DND-41 (cell line): Measurements from ENCODE around the gene DIPK1C.

ENCODE experiments used
- ATAC-seq: fragments of 200-7000 bp; cut with Tn5 transposase; 3 replicates; pipeline ENCODE4 v1.9.1; 2021; ENCODE audit warnings: low read depth; ENCODE audit not compliant: insufficient read depth
- DNase-seq: peaks from one replicate; pipeline ENCODE4 v3.0.0-alpha.2; 2020
- H2AFZ ChIP-seq: 2 replicates; pipeline ENCODE4 v1.6.0; 2012; ENCODE audit warnings: low read depth, low read length
- H3K27ac ChIP-seq: 2 replicates; pipeline ENCODE4 v1.5.1; 2012; ENCODE audit warnings: low read length, inconsistent platforms
- H3K27me3 ChIP-seq: fragments of 200-600 bp; sonication (generic); 2 replicates; pipeline ENCODE4 v1.6.0; 2012; ENCODE audit warnings: low read length, mild to moderate bottlenecking, inconsistent platforms; ENCODE audit not compliant: insufficient read depth, poor library complexity
- H3K36me3 ChIP-seq: 2 replicates; pipeline ENCODE4 v1.5.1; 2012; ENCODE audit warnings: low read length, inconsistent platforms; ENCODE audit not compliant: insufficient read depth
- H3K4me1 ChIP-seq: 2 replicates; pipeline ENCODE4 v1.5.1; 2012; ENCODE audit warnings: mild to moderate bottlenecking, low read length; ENCODE audit not compliant: insufficient read depth
- H3K4me2 ChIP-seq: 2 replicates; pipeline ENCODE4 v1.6.0; 2012; ENCODE audit warnings: mild to moderate bottlenecking, moderate library complexity, low read length, inconsistent platforms; ENCODE audit not compliant: insufficient read depth
- H3K4me3 ChIP-seq, 2 experiments: fragments of 200-600 bp in 1 of 2; shearing (Covaris generic) in 1 of 2; 2 replicates each; pipeline ENCODE4 v1.5.1; 2012 to 2016; ENCODE audit warnings: inconsistent platforms in 2 of 2, low read length in 2 of 2, mild to moderate bottlenecking in 2 of 2, low read depth in 1 of 2, moderate library complexity in 1 of 2
- H3K79me2 ChIP-seq: 2 replicates; pipeline ENCODE4 v1.6.0; 2012; ENCODE audit warnings: low read length, inconsistent platforms; ENCODE audit not compliant: insufficient read depth
- H3K9ac ChIP-seq: 2 replicates; pipeline ENCODE4 v1.6.0; 2012; ENCODE audit warnings: low read depth, mild to moderate bottlenecking, inconsistent platforms, low read length, moderate library complexity
- H3K9me3 ChIP-seq: 2 replicates; pipeline ENCODE4 v1.5.1; 2012; ENCODE audit warnings: low read length, moderate library complexity, mild to moderate bottlenecking, inconsistent platforms; ENCODE audit not compliant: insufficient read depth, severe bottlenecking
- H4K20me1 ChIP-seq: 2 replicates; pipeline ENCODE4 v1.6.0; 2012; ENCODE audit warnings: low read length; ENCODE audit not compliant: insufficient read depth
- CTCF ChIP-seq: IDR thresholded peaks from 2 replicates; pipeline ENCODE4 v1.5.1; 2012; ENCODE audit warnings: borderline replicate concordance, low read length, moderate library complexity, mild to moderate bottlenecking; ENCODE audit not compliant: poor library complexity, severe bottlenecking; ENCODE audit errors: extremely low read depth
- EZH2 ChIP-seq: IDR thresholded peaks from 3 replicates; pipeline ENCODE4 v1.6.1; 2012; ENCODE audit warnings: borderline replicate concordance, low read depth, mild to moderate bottlenecking, moderate library complexity, low read length, inconsistent platforms; ENCODE audit not compliant: severe bottlenecking

The DIPK1C gene

GRCh38 chr18:74453016-74453566 lies 4.0 kb downstream of the DIPK1C start:
- Histone ChIP-seq H3K9me3 (no peaks in the 10 kb centered on the region), H4K20me1 (no peaks in the 10 kb centered on the region), H3K27ac (no peak overlapping the region), H3K9ac (no peak overlapping the region), H3K4me1 (no peaks in the 10 kb centered on the region), H3K27me3 (peaks cover 7% of the 10 kb centered on the region), H2AFZ (no peak overlapping the region), H3K4me3 (no peak overlapping the region), H3K4me2 (no peak overlapping the region), H3K36me3 (no peaks in the 10 kb centered on the region), H3K79me2 (no peaks in the 10 kb centered on the region)
- DNase-seq (no peak), ATAC-seq (no peak)
- TF ChIP-seq EZH2: no peak
- TF ChIP-seq CTCF: no peak

GRCh38 chr18:74451148-74451547 lies 6.0 kb downstream of the DIPK1C start:
- Histone ChIP-seq H3K79me2 (no peaks in the 10 kb centered on the region), H2AFZ (no peak overlapping the region)
- DNase-seq: no peak

GRCh38 chr18:74450626-74451025 lies 6.5 kb downstream of the DIPK1C start:
- Histone ChIP-seq H3K9ac (no peak overlapping the region), H3K4me1 (no peaks in the 10 kb centered on the region), H3K36me3 (no peaks in the 10 kb centered on the region), H4K20me1 (no peaks in the 10 kb centered on the region), H3K4me2 (no peak overlapping the region), H3K4me3 (no peak overlapping the region), H3K79me2 (no peaks in the 10 kb centered on the region), H3K9me3 (no peaks in the 10 kb centered on the region), H3K27me3 (peaks cover 7% of the 10 kb centered on the region), H2AFZ (no peak overlapping the region), H3K27ac (no peak overlapping the region)
- no peak for ATAC-seq
- no peak for DNase-seq
- TF ChIP-seq EZH2: no peak
- TF ChIP-seq CTCF: no peak

More at GRCh38 chr18:74451148-74451547, 6.0 kb downstream of the DIPK1C start:
- H4K20me1 ChIP-seq: no peaks in the 10 kb centered on the region
- H3K4me1 ChIP-seq: no peaks in the 10 kb centered on the region
- no peak overlapping the region for H3K4me3 ChIP-seq
- H3K9me3 ChIP-seq: no peaks in the 10 kb centered on the region
- H3K4me2 ChIP-seq: no peak overlapping the region
- H3K27ac ChIP-seq: no peak overlapping the region
- no peak for ATAC-seq
- H3K27me3 ChIP-seq: peaks cover 7% of the 10 kb centered on the region
- TF ChIP-seq CTCF (no peak), EZH2 (no peak)
- no peaks in the 10 kb centered on the region for H3K36me3 ChIP-seq
- H3K9ac ChIP-seq: no peak overlapping the region

DNA sequence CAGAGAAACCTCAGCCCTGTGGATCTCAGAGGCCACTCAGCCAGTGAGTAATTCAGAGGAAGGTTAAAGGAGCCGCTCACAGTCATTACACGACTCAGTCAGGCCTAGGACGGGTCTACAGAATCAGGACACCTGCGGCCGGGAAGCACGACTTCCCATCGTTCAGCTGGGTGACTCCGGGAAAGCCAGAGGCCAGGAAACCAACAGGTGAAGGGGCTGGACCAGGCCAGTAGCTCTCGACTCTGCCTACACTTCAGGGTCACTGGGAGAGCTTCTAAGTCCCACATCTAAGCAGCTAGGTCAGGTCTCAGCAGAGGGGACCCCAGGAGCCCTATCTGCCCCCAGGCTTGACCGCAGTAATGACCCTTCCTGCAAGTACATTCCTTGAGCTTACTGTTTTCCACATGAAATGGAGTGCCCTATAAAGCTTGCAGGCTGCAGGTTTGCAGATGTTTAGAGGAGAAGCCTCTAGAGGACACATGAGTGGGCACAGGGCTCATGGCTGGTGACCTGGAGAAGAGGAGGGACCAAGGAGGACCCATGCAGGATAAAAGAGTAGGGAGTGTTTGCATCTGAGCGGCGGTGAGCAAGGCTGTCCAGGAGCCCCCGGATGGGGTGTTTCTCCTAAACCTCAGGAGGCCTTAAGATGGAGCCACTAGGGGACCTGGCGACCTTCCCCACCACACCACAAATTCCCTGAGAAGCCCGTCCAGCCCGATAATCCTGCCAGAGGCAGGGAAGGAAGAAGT lies 9.5 kb downstream of the DIPK1C start:
- H3K27me3 ChIP-seq: peaks cover 3% of the 10 kb centered on the region

More for the DNA sequence above, 9.5 kb downstream of the DIPK1C start:
- Histone ChIP-seq H2AFZ (no peak overlapping the region), H3K9me3 (no peaks in the 10 kb centered on the region), H3K27ac (no peak overlapping the region), H3K4me1 (no peaks in the 10 kb centered on the region), H3K4me2 (no peak overlapping the region), H3K4me3 (no peak overlapping the region), H4K20me1 (no peaks in the 10 kb centered on the region), H3K36me3 (no peaks in the 10 kb centered on the region), H3K79me2 (no peaks in the 10 kb centered on the region), H3K9ac (no peak overlapping the region)
- no peak for ATAC-seq
- TF ChIP-seq CTCF: no peak
- no peak for TF ChIP-seq EZH2
- no peak for DNase-seq
